HepG2 (cell line): ENCODE data around the gene IL4I1. TPM values are rescaled to one million over a fixed set of nuclear protein-coding genes. Genes with fewer than 3 reads are reported as not detected.

Source experiments
- AGO2 ChIP-seq: fragments of 200-400 bp; formaldehyde crosslinking; optimal IDR thresholded peaks from 2 replicates; pipeline ENCODE3; 2017; ENCODE audit warnings: mild to moderate bottlenecking, low read depth, low read length, moderate library complexity
- ERF ChIP-seq: IDR thresholded peaks from 2 replicates; pipeline ENCODE4 v1.6.1; 2018; ENCODE audit warnings: missing biosample characterization, missing genetic modification reagents
- ETS1 ChIP-seq: sonication (generic); formaldehyde crosslinking; IDR thresholded peaks from 2 replicates; pipeline ENCODE4 v1.4.0; 2020; ENCODE audit warnings: missing genetic modification reagents
- FOXP1 ChIP-seq, 2 experiments: fragments of 450-650 bp in 1 of 2; IDR thresholded peaks; 2 replicates each; pipeline ENCODE4 v1.6.1; 2017 to 2018; ENCODE audit warnings: antibody characterized with exemption in 1 of 2
- HDAC1 ChIP-seq: sonication (generic); formaldehyde crosslinking; IDR thresholded peaks from 2 replicates; pipeline ENCODE4 v1.5.1; 2020; ENCODE audit warnings: mild to moderate bottlenecking, missing genetic modification reagents
- NFIB ChIP-seq: sonication (generic); formaldehyde crosslinking; IDR thresholded peaks from 2 replicates; pipeline ENCODE4 v1.9.0; 2021; ENCODE audit warnings: missing genetic modification reagents, mild to moderate bottlenecking, borderline replicate concordance
- PATZ1 ChIP-seq: sonication (generic); formaldehyde crosslinking; IDR thresholded peaks from 2 replicates; pipeline ENCODE4 v1.4.0; 2020; ENCODE audit warnings: missing genetic modification reagents
- PCBP1 ChIP-seq: fragments of 200-400 bp; formaldehyde crosslinking; IDR thresholded peaks from 2 replicates; pipeline ENCODE4 v1.6.1; 2017; ENCODE audit warnings: mild to moderate bottlenecking, low read depth, low read length, borderline replicate concordance
- REL ChIP-seq: sonication (generic); formaldehyde crosslinking; conservative IDR thresholded peaks from 2 replicates; pipeline ENCODE4 v1.8.0; 2022; ENCODE audit warnings: mild to moderate bottlenecking, missing genetic modification reagents, moderate library complexity
- RFX5 ChIP-seq: IDR thresholded peaks from 2 replicates; pipeline ENCODE4 v1.6.1; 2011; ENCODE audit warnings: low read depth, low read length, improper control_type of control experiment
- SNAI1 ChIP-seq: sonication (generic); formaldehyde crosslinking; IDR thresholded peaks from 2 replicates; pipeline ENCODE4 v1.5.0; 2020; ENCODE audit warnings: mild to moderate bottlenecking, missing genetic modification reagents, borderline replicate concordance
- TGIF2 ChIP-seq: IDR thresholded peaks from 2 replicates; pipeline ENCODE4 v1.6.1; 2016; ENCODE audit warnings: control low read depth, missing compliant biosample characterization
- THAP8 ChIP-seq: sonication (generic); formaldehyde crosslinking; IDR thresholded peaks from 2 replicates; pipeline ENCODE4 v1.5.1; 2020; ENCODE audit warnings: missing genetic modification reagents, mild to moderate bottlenecking, borderline replicate concordance
- TOE1 ChIP-seq: sonication (generic); formaldehyde crosslinking; IDR thresholded peaks from 2 replicates; pipeline ENCODE4 v1.4.0; 2020; ENCODE audit warnings: mild to moderate bottlenecking, missing genetic modification reagents
- USF2 ChIP-seq, 2 experiments: sonication (generic) in 1 of 2; formaldehyde crosslinking in 1 of 2; IDR thresholded peaks; 2 replicates each; pipeline versions ENCODE4 v1.5.1 to v1.6.1; 2011 to 2020; ENCODE audit warnings: borderline replicate concordance in 1 of 2, low read depth in 1 of 2, low read length in 1 of 2, mild to moderate bottlenecking in 1 of 2, missing genetic modification reagents in 1 of 2, moderate library complexity in 1 of 2
- ZBTB46 ChIP-seq: sonication (generic); formaldehyde crosslinking; IDR thresholded peaks from 2 replicates; pipeline ENCODE4 v1.4.0; 2020; ENCODE audit warnings: mild to moderate bottlenecking, missing genetic modification reagents, borderline replicate concordance
- ZFP91 ChIP-seq: sonication (generic); formaldehyde crosslinking; IDR thresholded peaks from 2 replicates; pipeline ENCODE4 v1.9.0; 2022; ENCODE audit warnings: missing genetic modification reagents, mild to moderate bottlenecking, borderline replicate concordance
- ZNF234 ChIP-seq: sonication (generic); formaldehyde crosslinking; conservative IDR thresholded peaks from 2 replicates; pipeline ENCODE4 v1.5.1; 2020; ENCODE audit warnings: mild to moderate bottlenecking, missing genetic modification reagents
- ZNF510 ChIP-seq: sonication (generic); formaldehyde crosslinking; IDR thresholded peaks from 2 replicates; pipeline ENCODE4 v1.4.0; 2020; ENCODE audit warnings: low read depth, mild to moderate bottlenecking, missing genetic modification reagents
- polyA plus RNA-seq, 8 experiments: library from polyadenylated mRNA; depleted of rRNA in 3 of 8; stranded (reverse) in 7 of 8; unstranded in 1 of 8; fragments of >200 nt; fragmentation: Illumina TruSeq in 4 of 8; extraction: Trizol in 4 of 8; gene quantifications; 2 replicates each; pipeline versions ENCODE4 v1.2.1 to v1.2.3, GENCODE V29; 2011 to 2016; ENCODE audit warnings: low read depth in 4 of 8, missing spikeins in 1 of 8, mixed read lengths in 1 of 8; ENCODE audit not compliant: insufficient read depth in 1 of 8
- total RNA-seq, 5 experiments: library from RNA; depleted of rRNA; stranded (reverse); fragments of >200 nt; fragmentation: Illumina TruSeq; extraction: Trizol; gene quantifications; 2 replicates each; pipeline ENCODE4 v1.2.3, GENCODE V29; 2016; ENCODE audit warnings: low read depth in 1 of 5

IL4I1 gene
- total and polyA plus RNA-seq, 2 of the 13 experiments (the other 11 are each of a cell fraction or from before 2014, with no cell fraction given): not detected

GRCh38 chr19:49869009-49869483 is 27.6 kb downstream of the IL4I1 start (continued):
- no peak for TF ChIP-seq RFX5
- TF ChIP-seq NFIB: no peak
- 0 out of 2 replicates have a peak, but pooled peaks have one; percentile 52 for TF ChIP-seq REL
- peak; percentile 11; the same call in 1 of the 2 replicates for TF ChIP-seq HDAC1 (CRISPR knock-in tag)
- TF ChIP-seq ZNF234 (CRISPR knock-in tag): no peak
- TF ChIP-seq SNAI1 (CRISPR knock-in tag): no peak
- TF ChIP-seq USF2 (IDR thresholded peaks at IDR 0.05; ENCODE audit: low read depth, low read length): no peak
- TF ChIP-seq USF2 (CRISPR knock-in tag; IDR thresholded peaks at IDR 0.05; ENCODE audit: borderline replicate concordance): no peak
- TF ChIP-seq ZNF510 (CRISPR knock-in tag): 0 out of 2 replicates have a peak, but pooled peaks have one; percentile 56
- TF ChIP-seq ZBTB46 (CRISPR knock-in tag): peak; percentile 68; the same call in 1 of the 2 replicates
- TF ChIP-seq PATZ1: peak; percentile 78
- TF ChIP-seq ZFP91: peak; percentile 100
- no peak for TF ChIP-seq THAP8
- peak; percentile 69 for TF ChIP-seq AGO2
- TF ChIP-seq TOE1 (CRISPR knock-in tag): no peak
- 0 out of 2 replicates have a peak, but pooled peaks have one; percentile 8 for TF ChIP-seq ERF (CRISPR knock-in tag)
- no peak for TF ChIP-seq ETS1 (CRISPR knock-in tag)
- TF ChIP-seq TGIF2 (CRISPR knock-in tag): 0 out of 2 replicates have a peak, but pooled peaks have one; percentile 41
- 0 out of 2 replicates have a peak, but pooled peaks have one; percentile 23 for TF ChIP-seq PCBP1
- TF ChIP-seq FOXP1 (IDR thresholded peaks at IDR 0.05): no peak
- TF ChIP-seq FOXP1 (CRISPR knock-in tag; IDR thresholded peaks at IDR 0.05): no peak
